ENCODE measurements around the gene CPN2. TPM values are rescaled to one million over a fixed set of nuclear protein-coding genes. Genes with fewer than 3 reads are reported as not detected.

CPN2 gene
- total and polyA plus RNA-seq, 2 of the 13 experiments (the other 11 are each of a cell fraction or from before 2014, with no cell fraction given): 26.7 to 27.7 TPM

DNA sequence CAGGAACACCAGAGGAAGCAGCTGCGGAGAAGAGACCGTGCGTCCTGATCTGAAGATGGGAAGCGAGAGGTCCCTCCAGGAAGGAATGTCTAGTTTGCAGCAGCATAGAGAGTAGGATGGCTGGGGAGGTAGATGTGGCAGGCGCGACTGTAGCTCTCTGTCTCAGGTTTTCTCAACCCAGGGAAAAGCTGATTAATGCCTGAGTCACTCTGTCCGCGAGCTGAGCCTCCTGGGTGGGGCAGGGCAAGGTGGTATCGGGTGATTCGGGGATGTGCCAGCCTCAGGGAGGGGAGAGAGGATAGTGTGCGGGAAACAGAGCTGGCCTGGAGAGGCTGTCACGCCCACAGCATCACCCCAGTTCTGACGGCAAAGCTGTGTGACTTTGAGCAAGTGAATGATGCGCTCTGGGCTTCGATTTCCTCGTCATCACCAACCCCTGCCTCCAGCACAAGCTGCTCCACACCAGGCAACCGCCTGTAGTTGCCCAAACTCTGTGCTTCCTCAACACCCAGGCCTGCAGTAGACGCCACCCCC is 28.4 kb downstream of the CPN2 start (continued):
- TF ChIP-seq, protein P1, sequence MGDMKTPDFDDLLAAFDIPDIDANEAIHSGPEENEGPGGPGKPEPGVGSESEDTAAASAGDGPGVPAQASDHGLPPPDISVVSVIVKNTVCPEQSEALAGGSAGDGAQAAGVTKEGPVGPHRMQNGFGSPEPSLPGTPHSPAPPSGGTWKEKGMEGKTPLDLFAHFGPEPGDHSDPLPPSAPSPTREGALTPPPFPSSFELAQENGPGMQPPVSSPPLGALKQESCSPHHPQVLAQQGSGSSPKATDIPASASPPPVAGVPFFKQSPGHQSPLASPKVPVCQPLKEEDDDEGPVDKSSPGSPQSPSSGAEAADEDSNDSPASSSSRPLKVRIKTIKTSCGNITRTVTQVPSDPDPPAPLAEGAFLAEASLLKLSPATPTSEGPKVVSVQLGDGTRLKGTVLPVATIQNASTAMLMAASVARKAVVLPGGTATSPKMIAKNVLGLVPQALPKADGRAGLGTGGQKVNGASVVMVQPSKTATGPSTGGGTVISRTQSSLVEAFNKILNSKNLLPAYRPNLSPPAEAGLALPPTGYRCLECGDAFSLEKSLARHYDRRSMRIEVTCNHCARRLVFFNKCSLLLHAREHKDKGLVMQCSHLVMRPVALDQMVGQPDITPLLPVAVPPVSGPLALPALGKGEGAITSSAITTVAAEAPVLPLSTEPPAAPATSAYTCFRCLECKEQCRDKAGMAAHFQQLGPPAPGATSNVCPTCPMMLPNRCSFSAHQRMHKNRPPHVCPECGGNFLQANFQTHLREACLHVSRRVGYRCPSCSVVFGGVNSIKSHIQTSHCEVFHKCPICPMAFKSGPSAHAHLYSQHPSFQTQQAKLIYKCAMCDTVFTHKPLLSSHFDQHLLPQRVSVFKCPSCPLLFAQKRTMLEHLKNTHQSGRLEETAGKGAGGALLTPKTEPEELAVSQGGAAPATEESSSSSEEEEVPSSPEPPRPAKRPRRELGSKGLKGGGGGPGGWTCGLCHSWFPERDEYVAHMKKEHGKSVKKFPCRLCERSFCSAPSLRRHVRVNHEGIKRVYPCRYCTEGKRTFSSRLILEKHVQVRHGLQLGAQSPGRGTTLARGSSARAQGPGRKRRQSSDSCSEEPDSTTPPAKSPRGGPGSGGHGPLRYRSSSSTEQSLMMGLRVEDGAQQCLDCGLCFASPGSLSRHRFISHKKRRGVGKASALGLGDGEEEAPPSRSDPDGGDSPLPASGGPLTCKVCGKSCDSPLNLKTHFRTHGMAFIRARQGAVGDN (CRISPR knock-in tag; IDR thresholded peaks at IDR 0.05): peak; percentile 31; the same call in 1 of the 2 replicates
- TF ChIP-seq, protein P2, sequence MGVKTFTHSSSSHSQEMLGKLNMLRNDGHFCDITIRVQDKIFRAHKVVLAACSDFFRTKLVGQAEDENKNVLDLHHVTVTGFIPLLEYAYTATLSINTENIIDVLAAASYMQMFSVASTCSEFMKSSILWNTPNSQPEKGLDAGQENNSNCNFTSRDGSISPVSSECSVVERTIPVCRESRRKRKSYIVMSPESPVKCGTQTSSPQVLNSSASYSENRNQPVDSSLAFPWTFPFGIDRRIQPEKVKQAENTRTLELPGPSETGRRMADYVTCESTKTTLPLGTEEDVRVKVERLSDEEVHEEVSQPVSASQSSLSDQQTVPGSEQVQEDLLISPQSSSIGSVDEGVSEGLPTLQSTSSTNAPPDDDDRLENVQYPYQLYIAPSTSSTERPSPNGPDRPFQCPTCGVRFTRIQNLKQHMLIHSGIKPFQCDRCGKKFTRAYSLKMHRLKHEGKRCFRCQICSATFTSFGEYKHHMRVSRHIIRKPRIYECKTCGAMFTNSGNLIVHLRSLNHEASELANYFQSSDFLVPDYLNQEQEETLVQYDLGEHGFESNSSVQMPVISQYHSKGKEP (CRISPR knock-in tag; IDR thresholded peaks at IDR 0.05): no peak
- TF ChIP-seq, protein P3, sequence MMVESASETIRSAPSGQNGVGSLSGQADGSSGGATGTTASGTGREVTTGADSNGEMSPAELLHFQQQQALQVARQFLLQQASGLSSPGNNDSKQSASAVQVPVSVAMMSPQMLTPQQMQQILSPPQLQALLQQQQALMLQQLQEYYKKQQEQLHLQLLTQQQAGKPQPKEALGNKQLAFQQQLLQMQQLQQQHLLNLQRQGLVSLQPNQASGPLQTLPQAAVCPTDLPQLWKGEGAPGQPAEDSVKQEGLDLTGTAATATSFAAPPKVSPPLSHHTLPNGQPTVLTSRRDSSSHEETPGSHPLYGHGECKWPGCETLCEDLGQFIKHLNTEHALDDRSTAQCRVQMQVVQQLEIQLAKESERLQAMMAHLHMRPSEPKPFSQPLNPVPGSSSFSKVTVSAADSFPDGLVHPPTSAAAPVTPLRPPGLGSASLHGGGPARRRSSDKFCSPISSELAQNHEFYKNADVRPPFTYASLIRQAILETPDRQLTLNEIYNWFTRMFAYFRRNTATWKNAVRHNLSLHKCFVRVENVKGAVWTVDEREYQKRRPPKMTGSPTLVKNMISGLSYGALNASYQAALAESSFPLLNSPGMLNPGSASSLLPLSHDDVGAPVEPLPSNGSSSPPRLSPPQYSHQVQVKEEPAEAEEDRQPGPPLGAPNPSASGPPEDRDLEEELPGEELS (CRISPR knock-in tag; IDR thresholded peaks at IDR 0.05): no peak
- no peak for TF ChIP-seq ZFX (CRISPR knock-in tag; IDR thresholded peaks at IDR 0.05; ENCODE audit: low read depth)
- no peak for TF ChIP-seq ZSCAN20 (CRISPR knock-in tag; IDR thresholded peaks at IDR 0.05; ENCODE audit: borderline replicate concordance)
- TF ChIP-seq, protein P4, sequence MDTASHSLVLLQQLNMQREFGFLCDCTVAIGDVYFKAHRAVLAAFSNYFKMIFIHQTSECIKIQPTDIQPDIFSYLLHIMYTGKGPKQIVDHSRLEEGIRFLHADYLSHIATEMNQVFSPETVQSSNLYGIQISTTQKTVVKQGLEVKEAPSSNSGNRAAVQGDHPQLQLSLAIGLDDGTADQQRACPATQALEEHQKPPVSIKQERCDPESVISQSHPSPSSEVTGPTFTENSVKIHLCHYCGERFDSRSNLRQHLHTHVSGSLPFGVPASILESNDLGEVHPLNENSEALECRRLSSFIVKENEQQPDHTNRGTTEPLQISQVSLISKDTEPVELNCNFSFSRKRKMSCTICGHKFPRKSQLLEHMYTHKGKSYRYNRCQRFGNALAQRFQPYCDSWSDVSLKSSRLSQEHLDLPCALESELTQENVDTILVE (CRISPR knock-in tag; IDR thresholded peaks at IDR 0.05): no peak
- TF ChIP-seq TEAD3 (CRISPR knock-in tag; optimal IDR thresholded peaks at IDR 0.05; ENCODE audit: borderline replicate concordance): peak; percentile 12
- 0 out of 2 replicates have a peak, but pooled peaks have one; percentile 19 for TF ChIP-seq SP4 (CRISPR knock-in tag; IDR thresholded peaks at IDR 0.05)
- TF ChIP-seq, protein P5, sequence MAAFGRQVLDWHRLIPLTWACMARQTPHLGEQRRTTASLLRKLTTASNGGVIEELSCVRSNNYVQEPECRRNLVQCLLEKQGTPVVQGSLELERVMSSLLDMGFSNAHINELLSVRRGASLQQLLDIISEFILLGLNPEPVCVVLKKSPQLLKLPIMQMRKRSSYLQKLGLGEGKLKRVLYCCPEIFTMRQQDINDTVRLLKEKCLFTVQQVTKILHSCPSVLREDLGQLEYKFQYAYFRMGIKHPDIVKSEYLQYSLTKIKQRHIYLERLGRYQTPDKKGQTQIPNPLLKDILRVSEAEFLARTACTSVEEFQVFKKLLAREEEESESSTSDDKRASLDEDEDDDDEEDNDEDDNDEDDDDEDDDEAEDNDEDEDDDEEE (CRISPR knock-in tag; IDR thresholded peaks at IDR 0.05): no peak
- TF ChIP-seq ZNF460 (CRISPR knock-in tag; IDR thresholded peaks at IDR 0.05; ENCODE audit: borderline replicate concordance): no peak
- TF ChIP-seq XBP1 (CRISPR knock-in tag; IDR thresholded peaks at IDR 0.05): no peak
- no peak for TF ChIP-seq ZNF432 (CRISPR knock-in tag; IDR thresholded peaks at IDR 0.05; ENCODE audit: borderline replicate concordance)
- TF ChIP-seq ZNF761 (CRISPR knock-in tag; conservative IDR thresholded peaks at IDR 0.05): no peak
- TF ChIP-seq HNF4A (CRISPR knock-in tag; IDR thresholded peaks at IDR 0.05): no peak
- TF ChIP-seq ZFP36L2 (CRISPR knock-in tag; IDR thresholded peaks at IDR 0.05): no peak
- TF ChIP-seq, protein P6, sequence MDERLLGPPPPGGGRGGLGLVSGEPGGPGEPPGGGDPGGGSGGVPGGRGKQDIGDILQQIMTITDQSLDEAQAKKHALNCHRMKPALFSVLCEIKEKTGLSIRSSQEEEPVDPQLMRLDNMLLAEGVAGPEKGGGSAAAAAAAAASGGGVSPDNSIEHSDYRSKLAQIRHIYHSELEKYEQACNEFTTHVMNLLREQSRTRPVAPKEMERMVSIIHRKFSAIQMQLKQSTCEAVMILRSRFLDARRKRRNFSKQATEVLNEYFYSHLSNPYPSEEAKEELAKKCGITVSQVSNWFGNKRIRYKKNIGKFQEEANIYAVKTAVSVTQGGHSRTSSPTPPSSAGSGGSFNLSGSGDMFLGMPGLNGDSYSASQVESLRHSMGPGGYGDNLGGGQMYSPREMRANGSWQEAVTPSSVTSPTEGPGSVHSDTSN (CRISPR knock-in tag; IDR thresholded peaks at IDR 0.05): no peak
- TF ChIP-seq CEBPB (IDR thresholded peaks at IDR 0.05; ENCODE audit: borderline replicate concordance, low read depth, low read length): no peak
- no peak for TF ChIP-seq AKAP8 (CRISPR knock-in tag; IDR thresholded peaks at IDR 0.05)
- no peak for TF ChIP-seq ZNF468 (CRISPR knock-in tag; IDR thresholded peaks at IDR 0.05)
- TF ChIP-seq RELA (CRISPR knock-in tag; IDR thresholded peaks at IDR 0.05): no peak
